Panc1 (cell line): ENCODE measurements around the gene RIMKLA. TPM values are rescaled to one million over a fixed set of nuclear protein-coding genes. Genes with fewer than 3 reads are reported as not detected.

Experiments
- ATAC-seq: fragments of 200-7000 bp; cut with Tn5 transposase; 2 replicates; pipeline ENCODE4 v1.9.1; 2020; ENCODE audit warnings: mild to moderate bottlenecking, moderate library complexity
- BruUV-seq: library from RNA; stranded (reverse); fragments of 400-500 nt; replicated peaks from 2 replicates; lab custom pipeline; 2021; lab: Mats Ljungman, UMichigan
- CTCF ChIA-PET: fragments of 300-600 bp; sonication (Branson Sonifier 250); formaldehyde crosslinking; loops from one replicate; lab custom pipeline; 2022; ENCODE audit warnings: antibody characterized with exemption; lab: Charles Lee
- POLR2A ChIA-PET: fragments of 300-600 bp; sonication (Branson Sonifier 250); formaldehyde crosslinking; loops from one replicate; lab custom pipeline; 2022; ENCODE audit warnings: antibody characterized with exemption; lab: Charles Lee
- DNase-seq: peaks from one replicate; pipeline ENCODE4 v3.0.0-alpha.2; 2010; ENCODE audit warnings: low read depth, low spot score
- H3K27ac ChIP-seq: 2 replicates; pipeline ENCODE4 v1.5.1; 2011; ENCODE audit warnings: mild to moderate bottlenecking, low read length, inconsistent platforms
- H3K27me3 ChIP-seq: fragments of 200-500 bp; sonication (Bioruptor generic); 2 replicates; pipeline ENCODE4 v1.6.0; 2014; ENCODE audit warnings: low read length, inconsistent platforms; ENCODE audit not compliant: control insufficient read depth, insufficient read depth
- H3K36me3 ChIP-seq: fragments of 200-500 bp; sonication (Bioruptor generic); 2 replicates; pipeline ENCODE4 v1.5.1; 2014; ENCODE audit warnings: inconsistent platforms, mild to moderate bottlenecking, low read length, moderate library complexity; ENCODE audit not compliant: control insufficient read depth, insufficient read depth
- H3K4me1 ChIP-seq: 2 replicates; pipeline ENCODE4 v1.5.1; 2011; ENCODE audit warnings: inconsistent platforms, mild to moderate bottlenecking, low read length, moderate library complexity; ENCODE audit not compliant: control insufficient read depth, insufficient read depth
- H3K4me3 ChIP-seq, 2 experiments: 2 replicates each; pipeline ENCODE4 v1.5.1; 2011 to 2012; ENCODE audit warnings: low read depth in 2 of 2, low read length in 2 of 2, mild to moderate bottlenecking in 2 of 2, inconsistent platforms in 1 of 2, moderate library complexity in 1 of 2
- H3K9me3 ChIP-seq: fragments of 200-500 bp; sonication (Bioruptor generic); 2 replicates; pipeline ENCODE4 v1.5.1; 2014; ENCODE audit warnings: low read depth, mild to moderate bottlenecking, inconsistent platforms, low read length, moderate library complexity; ENCODE audit not compliant: control insufficient read depth, insufficient read depth
- POLR2AphosphoS5 ChIP-seq: IDR thresholded peaks from 2 replicates; pipeline ENCODE4 v1.6.1; 2012; ENCODE audit warnings: mild to moderate bottlenecking, low read depth, low read length, moderate library complexity
- SIN3A ChIP-seq: IDR thresholded peaks from 2 replicates; pipeline ENCODE4 v1.6.1; 2012; ENCODE audit warnings: low read depth, mild to moderate bottlenecking, low read length, moderate library complexity, borderline replicate concordance; ENCODE audit not compliant: insufficient read depth
- TCF7L2 ChIP-seq: IDR thresholded peaks from 2 replicates; pipeline ENCODE4 v1.6.1; 2011; ENCODE audit warnings: mild to moderate bottlenecking, low read depth, low read length, inconsistent platforms
- in situ Hi-C: cut with HindIII; loops from 2 replicates; pipeline ENCODE4 v1.10.0; 2016; ENCODE audit warnings: low sequenced_read_pairs, low pct_unique_long_range_greater_than_20kb
- intact Hi-C: fragments of 100-400 bp; cut with micrococcal nuclease; formaldehyde crosslinking; loops from one replicate; pipeline ENCODE4 v1.10.0; 2022; ENCODE audit not compliant: unreplicated experiment
- total RNA-seq: library from RNA; stranded (reverse); gene quantifications from one replicate; pipeline ENCODE4 v1.2.1, GENCODE V29; 2021; ENCODE audit not compliant: unreplicated experiment
- TF ChIP-seq, protein P1 (sequence below), 2 experiments: IDR thresholded peaks; 2 replicates each; pipeline ENCODE4 v1.6.1; 2011 to 2012; ENCODE audit warnings: low read depth in 2 of 2, control low read depth in 1 of 2, low read length in 1 of 2, mild to moderate bottlenecking in 1 of 2, moderate library complexity in 1 of 2; ENCODE audit not compliant: insufficient read depth in 1 of 2
- TF ChIP-seq, protein P2 (sequence below): fragments of 450-650 bp; IDR thresholded peaks from 2 replicates; pipeline ENCODE4 v1.5.1; 2017; ENCODE audit warnings: mild to moderate bottlenecking

The RIMKLA gene
- total RNA-seq, 1 experiment from 2014 or later, result 13.6 TPM

DNA sequence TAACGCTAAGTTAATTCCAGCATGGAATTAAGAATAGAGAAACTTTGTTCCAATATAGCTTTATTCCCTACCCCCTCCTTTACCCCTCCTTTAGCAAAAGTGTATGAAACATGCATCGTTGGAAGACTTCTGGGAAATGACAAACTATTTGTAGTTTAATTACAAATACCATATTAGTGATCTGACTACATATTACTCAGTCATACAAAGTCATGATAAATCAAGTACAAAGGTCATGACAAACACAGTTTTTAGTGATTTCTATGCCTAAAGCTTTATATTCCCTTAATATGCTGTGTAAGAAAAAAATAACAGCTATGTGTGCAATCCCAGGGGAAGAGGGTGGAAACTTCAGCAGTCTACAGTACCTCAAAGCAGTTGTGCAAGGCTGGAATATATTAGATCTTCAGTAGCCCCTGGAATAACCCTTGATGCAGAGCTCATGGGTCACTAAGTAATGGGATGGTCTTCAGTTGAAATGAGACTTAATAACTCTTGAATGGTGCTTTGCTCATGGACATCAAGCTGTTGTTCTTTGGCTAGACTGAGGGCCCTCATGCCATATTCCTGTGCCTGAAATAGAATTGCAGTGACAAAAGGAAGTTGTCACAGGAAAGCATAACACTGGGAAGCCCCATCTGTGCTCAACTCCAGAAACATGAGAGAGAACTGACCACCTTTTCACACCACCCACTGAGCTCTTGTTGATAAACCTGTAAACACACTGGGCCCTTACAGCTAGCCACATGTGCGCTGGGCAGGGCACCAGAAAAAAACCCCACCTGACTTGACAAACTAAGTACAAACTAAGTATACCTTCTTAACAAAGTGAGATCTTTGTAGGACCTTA lies 49.9 kb downstream of the RIMKLA start:
- H3K27me3 ChIP-seq, result no peaks in the 10 kb centered on the region
- intact Hi-C loops, result no loop called here
- no peak for TF ChIP-seq POLR2AphosphoS5
- TF ChIP-seq, protein P1, sequence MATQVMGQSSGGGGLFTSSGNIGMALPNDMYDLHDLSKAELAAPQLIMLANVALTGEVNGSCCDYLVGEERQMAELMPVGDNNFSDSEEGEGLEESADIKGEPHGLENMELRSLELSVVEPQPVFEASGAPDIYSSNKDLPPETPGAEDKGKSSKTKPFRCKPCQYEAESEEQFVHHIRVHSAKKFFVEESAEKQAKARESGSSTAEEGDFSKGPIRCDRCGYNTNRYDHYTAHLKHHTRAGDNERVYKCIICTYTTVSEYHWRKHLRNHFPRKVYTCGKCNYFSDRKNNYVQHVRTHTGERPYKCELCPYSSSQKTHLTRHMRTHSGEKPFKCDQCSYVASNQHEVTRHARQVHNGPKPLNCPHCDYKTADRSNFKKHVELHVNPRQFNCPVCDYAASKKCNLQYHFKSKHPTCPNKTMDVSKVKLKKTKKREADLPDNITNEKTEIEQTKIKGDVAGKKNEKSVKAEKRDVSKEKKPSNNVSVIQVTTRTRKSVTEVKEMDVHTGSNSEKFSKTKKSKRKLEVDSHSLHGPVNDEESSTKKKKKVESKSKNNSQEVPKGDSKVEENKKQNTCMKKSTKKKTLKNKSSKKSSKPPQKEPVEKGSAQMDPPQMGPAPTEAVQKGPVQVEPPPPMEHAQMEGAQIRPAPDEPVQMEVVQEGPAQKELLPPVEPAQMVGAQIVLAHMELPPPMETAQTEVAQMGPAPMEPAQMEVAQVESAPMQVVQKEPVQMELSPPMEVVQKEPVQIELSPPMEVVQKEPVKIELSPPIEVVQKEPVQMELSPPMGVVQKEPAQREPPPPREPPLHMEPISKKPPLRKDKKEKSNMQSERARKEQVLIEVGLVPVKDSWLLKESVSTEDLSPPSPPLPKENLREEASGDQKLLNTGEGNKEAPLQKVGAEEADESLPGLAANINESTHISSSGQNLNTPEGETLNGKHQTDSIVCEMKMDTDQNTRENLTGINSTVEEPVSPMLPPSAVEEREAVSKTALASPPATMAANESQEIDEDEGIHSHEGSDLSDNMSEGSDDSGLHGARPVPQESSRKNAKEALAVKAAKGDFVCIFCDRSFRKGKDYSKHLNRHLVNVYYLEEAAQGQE (IDR thresholded peaks at IDR 0.05; ENCODE audit: insufficient read depth in 1 of 2, low read depth in 2 of 2, low read length in 1 of 2), result no peak
- TF ChIP-seq, protein P2, sequence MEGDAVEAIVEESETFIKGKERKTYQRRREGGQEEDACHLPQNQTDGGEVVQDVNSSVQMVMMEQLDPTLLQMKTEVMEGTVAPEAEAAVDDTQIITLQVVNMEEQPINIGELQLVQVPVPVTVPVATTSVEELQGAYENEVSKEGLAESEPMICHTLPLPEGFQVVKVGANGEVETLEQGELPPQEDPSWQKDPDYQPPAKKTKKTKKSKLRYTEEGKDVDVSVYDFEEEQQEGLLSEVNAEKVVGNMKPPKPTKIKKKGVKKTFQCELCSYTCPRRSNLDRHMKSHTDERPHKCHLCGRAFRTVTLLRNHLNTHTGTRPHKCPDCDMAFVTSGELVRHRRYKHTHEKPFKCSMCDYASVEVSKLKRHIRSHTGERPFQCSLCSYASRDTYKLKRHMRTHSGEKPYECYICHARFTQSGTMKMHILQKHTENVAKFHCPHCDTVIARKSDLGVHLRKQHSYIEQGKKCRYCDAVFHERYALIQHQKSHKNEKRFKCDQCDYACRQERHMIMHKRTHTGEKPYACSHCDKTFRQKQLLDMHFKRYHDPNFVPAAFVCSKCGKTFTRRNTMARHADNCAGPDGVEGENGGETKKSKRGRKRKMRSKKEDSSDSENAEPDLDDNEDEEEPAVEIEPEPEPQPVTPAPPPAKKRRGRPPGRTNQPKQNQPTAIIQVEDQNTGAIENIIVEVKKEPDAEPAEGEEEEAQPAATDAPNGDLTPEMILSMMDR, result no peak
- TF ChIP-seq TCF7L2, result no peak
- TF ChIP-seq SIN3A, result no peak
- no peak for ATAC-seq
- no peaks in the 10 kb centered on the region for H3K9me3 ChIP-seq
- in situ Hi-C loops, result no loop called here
- BruUV-seq, result no TSS peak
- H3K4me1 ChIP-seq, result no peaks in the 10 kb centered on the region
- no peak overlapping the region for H3K27ac ChIP-seq
- ChIA-PET POLR2A (interaction anchor here (0.5 kb wide), 1 partner anchor 44 kb away, joined by 3 read pairs; no protein-coding TSS in a partner anchor), CTCF (no interaction called here)
- no peaks in the 10 kb centered on the region for H3K36me3 ChIP-seq
- no peak overlapping the region for H3K4me3 ChIP-seq
- no peak for DNase-seq

DNA sequence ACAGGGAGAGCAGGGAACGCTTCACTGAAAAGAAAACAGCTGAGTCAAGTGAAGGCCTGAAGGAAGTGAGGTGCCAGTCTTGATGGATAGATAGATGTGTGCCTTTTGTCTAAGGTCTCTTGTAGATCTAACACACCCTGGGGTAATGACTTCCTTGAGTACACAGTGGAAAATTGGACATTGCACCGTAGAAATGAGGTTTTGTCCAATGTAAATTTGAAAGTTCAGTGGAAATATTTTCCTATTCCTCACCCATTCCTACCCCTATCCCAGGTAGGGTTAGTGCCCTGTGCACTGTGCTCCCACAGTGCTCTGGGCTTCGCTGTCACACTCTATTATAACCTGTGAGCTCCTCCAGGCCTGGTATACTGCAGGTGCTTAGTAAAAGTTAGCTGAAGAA lies 50.9 kb downstream of the RIMKLA start:
- TF ChIP-seq, protein P1 (IDR thresholded peaks at IDR 0.05; ENCODE audit: insufficient read depth in 1 of 2, low read depth in 2 of 2, low read length in 1 of 2), result no peak
- TF ChIP-seq, protein P2, result no peak
- no peak for TF ChIP-seq TCF7L2
- ChIA-PET POLR2A (no interaction called here), CTCF (no interaction called here)
- DNase-seq (no peak), ATAC-seq (no peak)
- no peaks in the 10 kb centered on the region for H3K36me3 ChIP-seq
- H3K4me1 ChIP-seq, result no peaks in the 10 kb centered on the region
- H3K9me3 ChIP-seq, result no peaks in the 10 kb centered on the region
- intact Hi-C loops, result no loop called here
- H3K4me3 ChIP-seq, result no peak overlapping the region
- in situ Hi-C loops, result no loop called here
- no TSS peak for BruUV-seq
- no peaks in the 10 kb centered on the region for H3K27me3 ChIP-seq
- H3K27ac ChIP-seq, result no peak overlapping the region
